ENCODE results near the gene C1GALT1. TPM values are rescaled to one million over a fixed set of nuclear protein-coding genes. Genes with fewer than 3 reads are reported as not detected.

The C1GALT1 gene
- total RNA-seq, 1 experiment from 2014 or later = 81.5 TPM

- Mint-ChIP-seq H3K36me3 (ENCODE audit: insufficient read depth in 1 of 3, low read depth in 3 of 3) (peaks cover 35 to 45% (median 36%) of the 10 kb centered on the region in 3 experiments; a peak in 6 of 7 replicates), H3K27ac (peak overlapping the region in 2 of 3 experiments; percentile 18 to 94; a peak in 4 of 7 replicates), H3K27me3 (ENCODE audit: low read depth) (no peaks in the 10 kb centered on the region), H3K4me3 (no peak overlapping the region), H3K9me3 (peaks cover 6% of the 10 kb centered on the region in 2 experiments; a peak in 4 of 5 replicates), H3K4me1 (peaks cover 62 to 73% of the 10 kb centered on the region in 2 experiments)
- no peak overlapping the region for H3K23ac ChIP-seq (ENCODE audit: insufficient read length, low read depth, low read length)
- H4K8ac ChIP-seq (replicated peaks; ENCODE audit: insufficient read length, low read depth, low read length) = no peak overlapping the region
- no peaks in the 10 kb centered on the region for H3K9me3 ChIP-seq (ENCODE audit: control insufficient read depth, low read depth, low read length)
- no peak overlapping the region for H3K4ac ChIP-seq (ENCODE audit: low read depth, low read length)
- no peak overlapping the region for H4K91ac ChIP-seq (ENCODE audit: insufficient read length, low read depth, low read length)
- H2AK5ac ChIP-seq (ENCODE audit: insufficient read length, low read length) = no peak overlapping the region
- H3T11ph ChIP-seq (ENCODE audit: low read length) = no peak overlapping the region
- TF ChIP-seq CTCF (conservative IDR thresholded peaks at IDR 0.05) = no peak
- no peaks in the 10 kb centered on the region for H3K27me3 ChIP-seq (ENCODE audit: insufficient read depth, low read length)
- no peak overlapping the region for H2BK120ac ChIP-seq (ENCODE audit: low read depth, low read length, poor library complexity, severe bottlenecking)
- peaks cover 6% of the 10 kb centered on the region; the same call in 1 of the 2 replicates for H3K79me2 ChIP-seq (ENCODE audit: insufficient read depth, low read length)
- H4K5ac ChIP-seq (ENCODE audit: insufficient read length, low read depth, low read length) = no peak overlapping the region
- H3K4me2 ChIP-seq (ENCODE audit: insufficient read depth, insufficient read length, low read length) = no peak overlapping the region
- H2BK20ac ChIP-seq (ENCODE audit: low read depth, low read length, poor library complexity, severe bottlenecking) = no peak overlapping the region
- H3K79me1 ChIP-seq (ENCODE audit: insufficient read depth, low read depth, low read length, poor library complexity, severe bottlenecking) = peaks cover 9% of the 10 kb centered on the region
- no peak overlapping the region for H2BK15ac ChIP-seq (ENCODE audit: low read depth, low read length)
- no peak for DNase-seq
- H3K23me2 ChIP-seq (ENCODE audit: insufficient read length, low read depth, low read length, poor library complexity, severe bottlenecking) = no peaks in the 10 kb centered on the region
- H2BK5ac ChIP-seq (ENCODE audit: insufficient read length, low read length) = no peak overlapping the region
- no peak overlapping the region for H2BK12ac ChIP-seq (ENCODE audit: insufficient read length, low read depth, low read length)
- peaks cover 3% of the 10 kb centered on the region; the same call in 1 of the 2 replicates for H3K4me1 ChIP-seq (ENCODE audit: insufficient read depth, low read length)
- H3K18ac ChIP-seq (ENCODE audit: insufficient read length, low read depth, low read length) = no peak overlapping the region
- H4K20me1 ChIP-seq (ENCODE audit: control insufficient read depth, insufficient read depth, insufficient read length) = no peaks in the 10 kb centered on the region
- no peak overlapping the region for H3K14ac ChIP-seq (ENCODE audit: insufficient read depth, low read length)
- no peak overlapping the region for H2AFZ ChIP-seq (ENCODE audit: low read length)
- H3K9ac ChIP-seq (ENCODE audit: extremely low read depth, insufficient read length, low read length) = no peak overlapping the region
- no peak overlapping the region for H3K56ac ChIP-seq (ENCODE audit: insufficient read length, low read depth, low read length)
- no peak overlapping the region for H3K27ac ChIP-seq (ENCODE audit: insufficient read length, low read depth, low read length)
- no CpG with 5 or more reads among the region's 1 CpG for WGBS (ENCODE audit: extremely low coverage, insufficient read length, low lambda C conversion rate)
Observed at GRCh38 chr7:7236041-7236440, 53.7 kb downstream of the C1GALT1 start.
